AG04450 (cell line): ENCODE data around the gene GPNMB. TPM values are rescaled to one million over a fixed set of nuclear protein-coding genes. Genes with fewer than 3 reads are reported as not detected.

Experiments
- CTCF ChIA-PET: fragments of 300-600, 350-600 bp; formaldehyde crosslinking; extraction: SDS; loops from one replicate; lab custom pipeline; 2022; ENCODE audit warnings: antibody characterized with exemption, inconsistent platforms; lab: Charles Lee
- POLR2A ChIA-PET: fragments of 350-600 bp; formaldehyde crosslinking; extraction: SDS; loops from one replicate; lab custom pipeline; 2021; ENCODE audit warnings: antibody characterized with exemption, inconsistent platforms; lab: Yijun Ruan, JAX
- DNase-seq: peaks from one replicate; pipeline ENCODE4 v3.0.0-alpha.2; 2011; ENCODE audit warnings: low read depth, low spot score
- H3K27ac ChIP-seq: one replicate; pipeline ENCODE4 v1.5.1; 2012; ENCODE audit warnings: low read depth, low read length, control low read depth
- H3K27me3 ChIP-seq: one replicate; pipeline ENCODE4 v1.6.0; 2012; ENCODE audit warnings: low read length; ENCODE audit not compliant: control insufficient read depth, insufficient read depth
- H3K4me3 ChIP-seq: 2 replicates; pipeline ENCODE4 v1.5.1; 2011; ENCODE audit warnings: mild to moderate bottlenecking, low read depth, low read length, control low read depth
- H3K9me3 ChIP-seq: 2 replicates; pipeline ENCODE4 v1.5.1; 2012; ENCODE audit warnings: low read length; ENCODE audit not compliant: control insufficient read depth, insufficient read depth
- polyA plus RNA-seq: library from polyadenylated mRNA; depleted of rRNA; stranded (reverse); fragments of >200 nt; gene quantifications from 2 replicates; pipeline ENCODE4 v1.2.3, GENCODE V29; 2011
- TF ChIP-seq, protein P1 (sequence below): IDR thresholded peaks from 2 replicates; pipeline ENCODE4 v1.5.1; 2011; ENCODE audit warnings: low read depth, low read length, control low read depth, inconsistent platforms

The GPNMB gene
- polyA plus RNA-seq, 1 experiment, result 6.8 TPM

DNA sequence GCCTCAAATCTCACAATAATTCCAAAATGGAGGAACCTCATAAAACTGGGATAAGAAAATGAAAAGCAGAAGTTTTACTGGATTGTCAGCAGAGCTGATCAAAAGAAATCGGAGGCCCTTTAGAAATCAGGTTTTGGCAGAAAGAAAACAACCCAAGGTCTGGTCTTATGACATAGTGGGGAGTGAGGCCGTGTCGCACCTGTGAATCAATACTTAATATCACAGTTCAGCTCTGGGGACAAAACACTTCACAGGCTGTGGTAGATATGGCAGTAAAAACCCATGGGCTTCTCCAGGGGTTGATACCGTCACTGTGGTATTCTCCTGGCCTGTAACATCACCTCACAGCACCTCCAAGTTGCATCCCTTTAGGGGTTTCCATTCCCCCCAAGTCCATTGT is 46.0 kb downstream of the GPNMB start:
- ChIA-PET CTCF (interaction anchor here (0.9 kb wide), 1 partner anchor 16 kb away, joined by 3 read pairs; no protein-coding TSS in a partner anchor), POLR2A (no interaction called here)
- Histone ChIP-seq H3K27me3 (no peaks in the 10 kb centered on the region), H3K27ac (no peak overlapping the region), H3K9me3 (no peaks in the 10 kb centered on the region), H3K4me3 (no peak overlapping the region)
- DNase-seq, result no peak
- TF ChIP-seq, protein P1, sequence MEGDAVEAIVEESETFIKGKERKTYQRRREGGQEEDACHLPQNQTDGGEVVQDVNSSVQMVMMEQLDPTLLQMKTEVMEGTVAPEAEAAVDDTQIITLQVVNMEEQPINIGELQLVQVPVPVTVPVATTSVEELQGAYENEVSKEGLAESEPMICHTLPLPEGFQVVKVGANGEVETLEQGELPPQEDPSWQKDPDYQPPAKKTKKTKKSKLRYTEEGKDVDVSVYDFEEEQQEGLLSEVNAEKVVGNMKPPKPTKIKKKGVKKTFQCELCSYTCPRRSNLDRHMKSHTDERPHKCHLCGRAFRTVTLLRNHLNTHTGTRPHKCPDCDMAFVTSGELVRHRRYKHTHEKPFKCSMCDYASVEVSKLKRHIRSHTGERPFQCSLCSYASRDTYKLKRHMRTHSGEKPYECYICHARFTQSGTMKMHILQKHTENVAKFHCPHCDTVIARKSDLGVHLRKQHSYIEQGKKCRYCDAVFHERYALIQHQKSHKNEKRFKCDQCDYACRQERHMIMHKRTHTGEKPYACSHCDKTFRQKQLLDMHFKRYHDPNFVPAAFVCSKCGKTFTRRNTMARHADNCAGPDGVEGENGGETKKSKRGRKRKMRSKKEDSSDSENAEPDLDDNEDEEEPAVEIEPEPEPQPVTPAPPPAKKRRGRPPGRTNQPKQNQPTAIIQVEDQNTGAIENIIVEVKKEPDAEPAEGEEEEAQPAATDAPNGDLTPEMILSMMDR, result no peak

DNA sequence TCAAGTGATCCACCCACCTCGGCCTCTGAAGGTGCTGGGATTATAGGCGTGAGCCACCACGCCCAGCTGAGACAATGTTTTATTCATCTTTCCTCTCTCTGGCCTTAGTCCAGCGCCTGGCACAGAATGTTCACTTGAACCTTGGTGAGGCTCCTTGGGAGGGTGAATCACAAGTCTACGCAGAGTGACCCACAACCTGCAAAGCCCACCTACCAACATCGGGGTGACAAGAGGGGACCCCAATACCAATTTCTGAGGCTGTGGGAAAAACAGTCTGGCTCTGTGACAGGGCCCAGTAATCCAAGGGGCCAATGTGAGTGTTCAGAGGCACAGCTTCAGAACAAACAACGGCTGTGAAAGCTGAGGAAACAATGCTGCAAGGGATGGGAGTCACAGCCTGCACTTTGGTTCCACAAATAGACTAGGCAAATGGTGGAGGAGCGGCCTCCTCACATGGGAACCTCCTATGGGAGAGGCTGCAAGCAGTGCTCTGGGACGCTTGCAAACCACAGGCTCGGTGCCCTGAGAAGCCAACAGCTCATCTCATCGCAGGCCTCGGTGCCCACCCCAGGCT is 47.0 kb downstream of the GPNMB start:
- Histone ChIP-seq H3K9me3 (no peaks in the 10 kb centered on the region), H3K27ac (no peak overlapping the region), H3K4me3 (no peak overlapping the region), H3K27me3 (no peaks in the 10 kb centered on the region)
- TF ChIP-seq, protein P1, result no peak
- ChIA-PET CTCF (interaction anchor here (0.6 to 2.0 kb wide), 3 partner anchors 17 to 208 kb away, joined by 3 to 10 read pairs (median 4); no protein-coding TSS in a partner anchor), POLR2A (no interaction called here)
- no peak for DNase-seq

DNA sequence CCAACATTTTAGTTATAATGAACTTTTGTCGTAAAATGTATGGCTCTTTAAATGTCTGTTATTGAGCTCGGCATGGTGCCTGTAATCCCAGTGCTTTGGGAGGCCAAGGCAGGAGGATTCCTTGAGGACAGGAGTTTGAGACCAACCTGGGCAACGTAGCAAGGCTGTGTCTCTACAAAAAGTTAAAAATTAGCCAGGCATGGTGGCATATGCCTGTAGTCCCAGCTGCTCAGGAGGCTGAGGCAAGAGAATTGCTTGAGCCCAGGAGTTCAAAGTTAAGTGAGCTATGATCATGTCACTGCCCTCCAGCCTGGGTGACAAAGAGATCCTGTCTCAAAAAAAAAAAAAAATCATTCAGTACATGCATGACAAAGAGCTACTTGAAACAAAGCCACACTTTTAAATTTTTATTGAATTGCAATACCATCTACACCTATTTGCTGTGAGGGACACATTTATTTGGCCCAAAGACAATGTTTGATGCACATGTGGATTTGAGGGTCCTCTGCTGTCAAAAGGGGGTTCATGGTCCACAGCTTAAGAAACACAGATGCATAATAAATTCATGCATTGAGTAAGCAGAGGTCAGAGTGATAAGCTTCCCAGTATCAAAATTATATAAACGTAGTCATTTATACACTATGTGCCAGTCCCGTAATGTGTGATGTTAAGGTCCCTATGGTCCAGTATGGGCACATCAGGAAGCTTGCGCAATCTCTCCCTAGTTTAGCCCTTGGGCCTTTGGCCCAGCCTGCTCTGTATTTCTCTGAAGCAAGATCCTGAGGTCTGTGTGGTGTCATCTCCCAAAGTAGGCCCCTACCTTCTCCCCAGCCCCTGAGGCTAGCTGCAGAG is 48.2 kb downstream of the GPNMB start:
- CTCF ChIA-PET, result interaction anchor here (2.0 to 2.4 kb wide), 2 partner anchors 18 to 32 kb away, joined by 6 to 10 read pairs; no protein-coding TSS in a partner anchor
- Histone ChIP-seq H3K9me3 (no peaks in the 10 kb centered on the region; the same call in 1 of the 2 replicates), H3K27ac (no peak overlapping the region), H3K27me3 (no peaks in the 10 kb centered on the region), H3K4me3 (no peak overlapping the region)
- DNase-seq, result no peak
- TF ChIP-seq, protein P1, result no peak
- POLR2A ChIA-PET, result no interaction called here

DNA sequence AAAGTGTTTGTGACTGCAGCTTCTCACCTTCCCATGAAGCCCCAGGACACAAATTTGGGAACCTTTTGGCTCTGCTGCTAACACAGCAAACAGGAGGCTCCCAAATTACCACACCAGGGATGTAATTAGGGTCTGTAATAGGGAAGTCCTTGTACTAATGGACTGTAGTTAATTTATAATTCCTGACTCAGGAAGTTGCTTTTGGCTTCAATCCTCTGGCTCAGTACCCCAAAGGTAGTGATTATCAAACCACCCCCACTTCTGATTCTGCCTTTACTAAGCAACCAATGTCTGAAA is 48.8 kb downstream of the GPNMB start:
- H3K4me3 ChIP-seq, result no peak overlapping the region
- POLR2A ChIA-PET, result no interaction called here
- H3K9me3 ChIP-seq, result no peaks in the 10 kb centered on the region; the same call in 1 of the 2 replicates
- CTCF ChIA-PET, result interaction anchor here (2.0 to 2.4 kb wide), 2 partner anchors 19 to 33 kb away, joined by 6 to 10 read pairs; no protein-coding TSS in a partner anchor
- TF ChIP-seq, protein P1, result no peak
- H3K27ac ChIP-seq, result no peak overlapping the region
- no peaks in the 10 kb centered on the region for H3K27me3 ChIP-seq
- no peak for DNase-seq
